Endothelial cell of umbilical vein (primary cell): Measurements from ENCODE around the gene ARHGEF17. TPM values are rescaled to one million over a fixed set of nuclear protein-coding genes. Genes with fewer than 3 reads are reported as not detected.

Experiments used
- BruUV-seq: library from RNA; stranded (reverse); fragments of 400-500 nt; replicated peaks from 2 replicates; lab custom pipeline; 2021; lab: Mats Ljungman, UMichigan
- CTCF ChIA-PET: fragments of 300-600, 350-600 bp; sonication (Branson Sonifier 250); formaldehyde crosslinking; loops from one replicate; lab custom pipeline; 2021; ENCODE audit warnings: antibody characterized with exemption, inconsistent platforms; lab: Charles Lee
- POLR2A ChIA-PET: fragments of 300-600, 350-600 bp; sonication (Branson Sonifier 250); formaldehyde crosslinking; loops from one replicate; lab custom pipeline; 2021; ENCODE audit warnings: antibody characterized with exemption, inconsistent platforms; lab: Charles Lee
- DNase-seq: peaks from one replicate; pipeline ENCODE4 v3.0.0-alpha.2; 2011; ENCODE audit warnings: low read depth, low spot score
- FAIRE-seq: peaks from 2 replicates; lab custom pipeline; 2011; peaks lifted over from hg19 to GRCh38; lab: Jason Lieb, UNC
- H2AFZ ChIP-seq: 2 replicates; pipeline ENCODE4 v1.6.0; 2012; ENCODE audit warnings: low read depth, low read length, control low read depth, inconsistent platforms
- H3K27ac ChIP-seq: 2 replicates; pipeline ENCODE4 v1.5.1; 2011; ENCODE audit warnings: low read depth, mild to moderate bottlenecking, control low read depth, low read length, moderate library complexity; ENCODE audit not compliant: insufficient read depth
- H3K27me3 ChIP-seq, 2 experiments: 2 replicates each; pipeline versions ENCODE4 v1.6.0 to v1.6.1; 2011; ENCODE audit warnings: low read length in 2 of 2, mixed read lengths in 1 of 2; ENCODE audit not compliant: control insufficient read depth in 2 of 2, insufficient read depth in 2 of 2
- H3K36me3 ChIP-seq, 2 experiments: 2 replicates in 1 of 2; 3 replicates in 1 of 2; pipeline ENCODE4 v1.5.1; 2011; ENCODE audit warnings: low read length in 2 of 2, mild to moderate bottlenecking in 1 of 2, moderate library complexity in 1 of 2; ENCODE audit not compliant: control insufficient read depth in 2 of 2, insufficient read depth in 2 of 2; ENCODE audit errors: extremely low read depth in 1 of 2
- H3K4me1 ChIP-seq: 3 replicates; pipeline ENCODE4 v1.5.1; 2011; ENCODE audit warnings: mild to moderate bottlenecking, low read length; ENCODE audit not compliant: control insufficient read depth, insufficient read depth; ENCODE audit errors: extremely low read depth
- H3K4me2 ChIP-seq: 2 replicates; pipeline ENCODE4 v1.6.1; 2011; ENCODE audit warnings: low read length, control low read depth, mixed read lengths; ENCODE audit not compliant: insufficient read depth
- H3K4me3 ChIP-seq, 3 experiments: fragments of 200-600 bp in 1 of 3; sonication (generic), shearing (Covaris generic) in 1 of 3; replicated peaks in 1 of 3; 2 replicates each; pipeline ENCODE4 v1.5.1; 2011 to 2016; ENCODE audit warnings: control low read depth in 3 of 3, low read length in 3 of 3, mild to moderate bottlenecking in 2 of 3, inconsistent platforms in 1 of 3, low read depth in 1 of 3, moderate library complexity in 1 of 3; ENCODE audit not compliant: insufficient read depth in 1 of 3
- H3K79me2 ChIP-seq: 2 replicates; pipeline ENCODE4 v1.6.0; 2012; ENCODE audit warnings: low read length, inconsistent platforms; ENCODE audit not compliant: control insufficient read depth, insufficient read depth
- H3K9ac ChIP-seq: replicated peaks from 2 replicates; pipeline ENCODE3; 2011; ENCODE audit warnings: low read length, control low read depth; ENCODE audit not compliant: insufficient read depth; ENCODE audit errors: extremely low read depth
- H3K9me1 ChIP-seq: replicated peaks from 3 replicates; pipeline ENCODE4 v1.6.0; 2011; ENCODE audit warnings: mild to moderate bottlenecking, low read length; ENCODE audit not compliant: control insufficient read depth, insufficient read depth; ENCODE audit errors: extremely low read depth
- H3K9me3 ChIP-seq: replicated peaks from 2 replicates; pipeline ENCODE4 v1.5.1; 2012; ENCODE audit warnings: low read length, inconsistent platforms; ENCODE audit not compliant: control insufficient read depth, insufficient read depth
- H4K20me1 ChIP-seq: replicated peaks from 2 replicates; pipeline ENCODE3; 2011; ENCODE audit warnings: mild to moderate bottlenecking, low read length; ENCODE audit not compliant: control insufficient read depth, insufficient read depth; ENCODE audit errors: extremely low read depth
- CTCF ChIP-seq, 2 donors: IDR thresholded peaks; 1 replicate in 1 of 2; 2 replicates in 1 of 2; pipeline ENCODE4 v1.5.1; 2011; ENCODE audit warnings: low read length in 2 of 2, mild to moderate bottlenecking in 2 of 2, moderate library complexity in 2 of 2, control low read depth in 1 of 2, inconsistent platforms in 1 of 2, low read depth in 1 of 2; ENCODE audit not compliant: insufficient read depth in 1 of 2; ENCODE audit errors: extremely low read depth in 1 of 2
- JUN ChIP-seq: IDR thresholded peaks from 2 replicates; pipeline ENCODE4 v1.6.1; 2011; ENCODE audit warnings: borderline replicate concordance, low read depth; ENCODE audit not compliant: insufficient read length, insufficient read depth
- MAX ChIP-seq: IDR thresholded peaks from 2 replicates; pipeline ENCODE4 v1.6.1; 2011; ENCODE audit not compliant: insufficient read depth, insufficient read length
- MYC ChIP-seq: IDR thresholded peaks from one replicate; pipeline ENCODE4 v1.6.1; 2011; ENCODE audit warnings: mild to moderate bottlenecking, low read depth, low read length
- POLR2A ChIP-seq: IDR thresholded peaks from 2 replicates; pipeline ENCODE4 v1.6.1; 2012; ENCODE audit warnings: low read depth, mild to moderate bottlenecking, control low read depth, low read length
- POLR2AphosphoS5 ChIP-seq: IDR thresholded peaks from 2 replicates; pipeline ENCODE4 v1.6.1; 2012; ENCODE audit warnings: low read depth, mild to moderate bottlenecking, control low read depth, low read length, moderate library complexity; ENCODE audit not compliant: insufficient read depth
- dilution Hi-C: fragments of 300-500 bp; cut with MboI; formaldehyde crosslinking; loops from one replicate; pipeline ENCODE4 v1.15.0; 2019; ENCODE audit warnings: low sequenced_read_pairs; ENCODE audit not compliant: extremely low pct_ligation_motif_present
- intact Hi-C: fragments of 100-400 bp; cut with micrococcal nuclease; formaldehyde crosslinking; loops from one replicate; pipeline ENCODE4 v1.10.0; 2022
- polyA plus RNA-seq, 4 experiments: library from polyadenylated mRNA; depleted of rRNA in 3 of 4; stranded (reverse) in 3 of 4; unstranded in 1 of 4; fragments of >200 nt; gene quantifications; 2 replicates each; pipeline versions ENCODE4 v1.2.1 to v1.2.3, GENCODE V29; 2011 to 2012; ENCODE audit warnings: missing spikeins in 1 of 4
- total RNA-seq: library from RNA; stranded (reverse); gene quantifications from 2 replicates; pipeline ENCODE4 v1.2.3, GENCODE V29; 2021

The ARHGEF17 gene
- total and polyA plus RNA-seq, 2 donors (not counting 3 experiments of a cell fraction or from before 2014, with no cell fraction given) = 74.9 to 89.9 TPM

- FAIRE-seq (peak; percentile 21), DNase-seq (no peak)
- H3K79me2 ChIP-seq = no peaks in the 10 kb centered on the region
- peaks cover 9% of the 10 kb centered on the region for H3K4me1 ChIP-seq
- H3K4me3 ChIP-seq = no peak overlapping the region
- no TSS peak for BruUV-seq
- TF ChIP-seq MYC = no peak
- no peak for TF ChIP-seq POLR2AphosphoS5
- TF ChIP-seq CTCF (IDR thresholded peaks at IDR 0.05; ENCODE audit: extremely low read depth in 1 of 2, insufficient read depth in 1 of 2, low read depth in 1 of 2, low read length in 2 of 2) = no peak
- no peak for TF ChIP-seq JUN
- no peak for TF ChIP-seq MAX
- TF ChIP-seq POLR2A = no peak
- ChIA-PET CTCF (interaction anchor here (0.6 to 3.2 kb wide), 10 partner anchors 8 to 1439 kb away, joined by 3 to 10 read pairs (median 4); no protein-coding TSS in a partner anchor), POLR2A (no interaction called here)
- H3K9ac ChIP-seq = no peak overlapping the region
- H3K27ac ChIP-seq = no peak overlapping the region
- H3K9me3 ChIP-seq = no peaks in the 10 kb centered on the region
- H3K36me3 ChIP-seq = no peaks in the 10 kb centered on the region
- no peaks in the 10 kb centered on the region for H4K20me1 ChIP-seq
- no peaks in the 10 kb centered on the region for H3K9me1 ChIP-seq
- H3K27me3 ChIP-seq = no peaks in the 10 kb centered on the region
- intact Hi-C loops (no loop called here), dilution Hi-C loops (no loop called here)
- no peak overlapping the region for H3K4me2 ChIP-seq
- H2AFZ ChIP-seq = no peak overlapping the region
Observed at GRCh38 chr11:73414977-73415651, 107.0 kb downstream of the ARHGEF17 start.
